HTR-8/SVneo (cell line): ENCODE data around the gene ZNF888.
"Not testable (repeated sequence)": the region's sequence is repeated elsewhere in the genome, so short reads cannot be mapped to it uniquely, and the experiment has no call there.

Experiments
- DNase-seq: peaks from one replicate; pipeline ENCODE4 v3.0.0; 2011; ENCODE audit warnings: low spot score, mixed read lengths; ENCODE audit not compliant: insufficient read length
- FAIRE-seq: peaks from 2 replicates; lab custom pipeline; 2011; peaks lifted over from hg19 to GRCh38; lab: Jason Lieb, UNC

Gene ZNF888

DNA sequence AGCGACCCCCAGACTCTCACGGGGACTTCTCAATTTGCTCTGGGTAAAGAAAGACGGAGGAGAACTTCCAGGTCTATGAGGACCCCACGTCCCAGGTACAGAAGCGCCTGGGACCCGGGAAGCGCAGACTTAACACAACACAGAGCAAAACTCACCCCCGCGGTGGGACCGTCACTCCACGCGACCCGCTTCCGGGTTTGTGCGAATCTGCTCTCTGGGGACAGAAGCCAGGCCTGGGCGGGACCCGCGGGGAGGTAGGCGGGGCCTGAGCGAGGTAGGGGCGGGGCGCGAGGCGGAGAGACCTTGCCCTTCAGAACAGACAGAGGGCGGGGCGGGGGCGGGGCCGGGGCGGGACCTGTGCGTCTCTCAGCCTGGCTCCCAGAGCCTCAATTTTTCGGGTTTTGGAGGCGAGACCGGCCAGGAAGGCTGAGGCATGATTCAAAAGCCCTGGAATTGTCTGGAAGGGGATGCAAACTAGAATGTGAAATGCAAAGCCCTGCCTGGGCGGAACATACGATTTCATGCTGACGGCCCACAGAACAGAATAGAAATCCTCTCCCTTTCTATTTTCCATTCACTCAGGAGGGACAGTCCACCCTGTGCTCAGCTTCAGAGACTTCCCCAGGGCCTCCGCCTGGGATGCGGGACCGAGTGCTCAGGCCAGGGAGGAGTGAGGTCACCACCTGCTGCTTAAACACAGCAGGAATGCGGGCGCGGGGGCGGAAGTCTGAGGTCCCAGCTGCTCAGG lies 19.3 kb upstream of the ZNF888 start:
- DNase-seq (peak; percentile 66), FAIRE-seq (peak; percentile 49)

- FAIRE-seq (no peak), DNase-seq (no peak)
Measured at GRCh38 chr19:52941941-52942385, 18.7 kb upstream of the ZNF888 start.

DNA sequence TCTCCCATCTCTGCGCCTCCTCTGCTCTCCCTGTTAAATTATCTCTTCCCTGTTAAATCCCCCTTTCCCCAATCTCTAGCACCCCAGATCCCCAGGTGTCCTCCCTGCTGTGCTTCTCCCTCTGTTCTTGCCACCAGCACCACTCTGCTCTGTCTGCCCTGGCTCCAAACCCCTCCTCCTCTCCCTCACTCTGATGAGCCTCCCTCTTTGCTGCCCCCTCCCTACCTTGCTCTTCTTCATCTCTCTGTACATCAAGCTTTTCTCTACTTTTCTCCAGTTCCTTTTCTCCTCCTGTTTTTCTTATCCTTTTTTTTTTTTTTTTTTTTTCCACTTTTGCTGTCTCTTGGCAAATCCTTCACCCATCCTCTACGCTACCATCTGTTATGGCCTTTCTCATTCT lies 18.3 kb upstream of the ZNF888 start:
- not testable (repeated sequence) for DNase-seq, FAIRE-seq

DNA sequence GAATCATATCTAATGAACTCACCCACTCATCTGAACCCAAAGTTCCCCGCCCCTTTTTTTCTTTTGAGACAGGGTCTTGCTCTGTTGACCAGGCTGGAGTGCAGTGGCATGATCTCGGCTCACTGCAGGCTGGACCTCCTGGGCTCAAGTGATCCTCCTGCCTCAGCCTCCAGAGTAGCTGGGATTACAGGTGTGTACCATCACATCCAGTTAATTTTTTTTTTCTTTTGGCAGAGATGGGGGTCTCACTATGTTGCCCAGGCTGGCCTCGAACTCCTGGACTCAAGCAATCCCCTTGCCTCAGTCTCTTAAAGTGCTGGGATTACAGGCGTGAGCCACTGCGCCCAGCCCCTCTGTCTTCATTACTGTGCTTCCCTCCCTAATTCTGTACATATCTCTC lies 17.7 kb upstream of the ZNF888 start:
- not testable (repeated sequence) for FAIRE-seq, DNase-seq

GRCh38 chr19:52938761-52939160 lies 15.5 kb upstream of the ZNF888 start:
- DNase-seq = no peak
- FAIRE-seq = no peak

- no peak for DNase-seq
- no peak for FAIRE-seq
Measured at GRCh38 chr19:52936954-52937325, 13.7 kb upstream of the ZNF888 start.

GRCh38 chr19:52936151-52936953 lies 13.1 kb upstream of the ZNF888 start:
- DNase-seq = no peak
- FAIRE-seq = no peak

- no peak for FAIRE-seq
- no peak for DNase-seq
Measured at GRCh38 chr19:52935434-52935833, 12.2 kb upstream of the ZNF888 start.

DNA sequence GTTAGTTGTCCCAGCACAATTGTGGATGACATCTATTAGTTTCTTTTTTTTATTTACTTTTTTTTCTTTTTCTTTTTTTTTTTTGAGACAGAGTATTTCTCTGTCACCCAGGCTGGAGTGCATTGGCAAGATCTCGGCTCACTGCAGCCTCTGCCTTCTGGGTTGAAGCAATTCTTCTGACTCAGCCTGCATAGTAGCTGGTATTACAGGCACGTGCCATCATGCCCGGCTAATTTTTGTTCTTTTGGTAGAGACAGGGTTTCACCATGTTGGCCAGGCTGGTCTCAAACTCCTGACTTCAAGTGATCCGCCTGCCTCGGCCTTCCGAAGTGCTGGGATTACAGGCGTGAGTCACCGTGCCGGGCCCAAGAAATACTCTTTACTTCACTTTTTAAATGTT lies 1.4 kb upstream of the ZNF888 start:
- DNase-seq, FAIRE-seq: not testable (repeated sequence)

- no peak for DNase-seq
- no peak for FAIRE-seq
Measured at GRCh38 chr19:52923778-52924593, 758 bp upstream of the ZNF888 start.

- no peak for DNase-seq
- FAIRE-seq = no peak
Measured at GRCh38 chr19:52917531-52917930, 5.7 kb downstream of the ZNF888 start.

GRCh38 chr19:52910648-52911047 lies 12.6 kb downstream of the ZNF888 start:
- no peak for FAIRE-seq
- no peak for DNase-seq

GRCh38 chr19:52904052-52904780 lies 19.0 kb downstream of the ZNF888 start:
- not testable (repeated sequence) for FAIRE-seq, DNase-seq

GRCh38 chr19:52901842-52902241 lies 21.4 kb downstream of the ZNF888 start:
- FAIRE-seq = no peak

GRCh38 chr19:52898596-52898995 lies 24.6 kb downstream of the ZNF888 start:
- FAIRE-seq, DNase-seq: not testable (repeated sequence)

More at GRCh38 chr19:52901842-52902241, 21.4 kb downstream of the ZNF888 start:
- DNase-seq = no peak

GRCh38 chr19:52898101-52898500 lies 25.1 kb downstream of the ZNF888 start:
- FAIRE-seq (no peak), DNase-seq (no peak)

GRCh38 chr19:52897138-52897935 lies 25.9 kb downstream of the ZNF888 start, which contains the start of gene ZNF320:
ZNF320 (minus strand) TSS chr19:52897635; CDS start chr19:52890255, 7,380 bp downstream.
- DNase-seq (peak; percentile 94), FAIRE-seq (peak; percentile 93)

DNA sequence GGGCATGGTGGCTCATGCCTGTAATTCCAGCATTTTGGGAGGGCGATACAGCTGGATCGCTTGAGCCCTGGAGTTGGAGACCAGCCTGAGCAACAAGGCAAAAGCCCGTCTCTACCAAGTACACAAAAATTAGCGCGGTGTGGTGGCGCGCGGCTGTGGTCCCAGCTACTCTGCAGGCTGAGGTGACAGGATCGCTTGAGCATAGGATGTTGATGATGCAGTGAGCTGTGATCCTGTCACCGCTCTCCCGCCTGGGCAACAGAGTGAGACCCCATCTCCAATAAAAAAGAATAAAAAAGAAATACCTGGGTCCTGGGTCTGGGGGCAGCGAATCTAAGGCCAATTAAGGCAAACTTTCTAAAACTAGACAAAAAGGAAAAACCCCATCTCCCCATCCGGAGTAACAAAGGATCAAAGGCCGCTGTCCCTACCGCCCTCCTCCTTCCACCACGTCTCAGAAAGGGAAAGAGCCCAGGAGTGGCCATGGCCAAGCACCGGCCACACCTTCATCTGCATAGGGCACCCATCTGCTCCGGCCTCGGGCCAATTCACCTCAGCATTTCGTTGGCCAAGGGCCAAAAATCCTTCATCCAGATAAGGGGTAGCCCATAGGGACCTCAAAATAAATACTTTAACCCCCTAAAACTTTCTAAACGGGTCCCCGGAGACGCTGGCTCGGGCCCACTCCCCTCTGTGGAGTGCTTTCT lies 26.6 kb downstream of the ZNF888 start:
- DNase-seq (peak; percentile 10), FAIRE-seq (no peak)
